EL (cell line): ENCODE data around the gene RET.

Source experiments
- DNase-seq: peaks from one replicate; pipeline ENCODE4 v3.0.0-alpha.2; 2016

RET gene

GRCh38 chr10:43123361-43124093 lies 46.7 kb downstream of the RET start:
- DNase-seq, result no peak

DNA sequence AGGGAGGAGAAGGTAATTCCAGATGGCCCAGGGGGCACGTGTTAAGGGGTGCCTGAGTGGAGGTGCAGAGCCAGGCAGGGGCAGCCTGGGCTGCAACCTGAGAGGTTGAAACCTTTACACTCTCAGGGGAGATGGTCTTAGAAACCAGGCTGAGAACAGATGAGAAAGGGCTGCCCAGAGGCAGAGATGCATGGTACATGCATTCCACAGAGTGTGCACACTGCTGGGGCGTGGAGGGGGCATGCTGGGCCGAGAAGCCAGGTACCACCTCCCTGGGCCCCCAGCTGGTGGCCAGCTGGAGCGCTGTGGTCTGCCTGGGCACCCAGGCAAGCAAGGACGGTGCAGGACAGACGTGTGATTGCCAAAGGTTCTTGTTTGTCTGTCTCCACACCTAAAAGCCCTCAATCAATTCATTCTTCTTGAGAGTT lies 47.2 kb downstream of the RET start:
- no peak for DNase-seq

- DNase-seq, result no peak
Observed at GRCh38 chr10:43124574-43125273, 47.9 kb downstream of the RET start.

DNA sequence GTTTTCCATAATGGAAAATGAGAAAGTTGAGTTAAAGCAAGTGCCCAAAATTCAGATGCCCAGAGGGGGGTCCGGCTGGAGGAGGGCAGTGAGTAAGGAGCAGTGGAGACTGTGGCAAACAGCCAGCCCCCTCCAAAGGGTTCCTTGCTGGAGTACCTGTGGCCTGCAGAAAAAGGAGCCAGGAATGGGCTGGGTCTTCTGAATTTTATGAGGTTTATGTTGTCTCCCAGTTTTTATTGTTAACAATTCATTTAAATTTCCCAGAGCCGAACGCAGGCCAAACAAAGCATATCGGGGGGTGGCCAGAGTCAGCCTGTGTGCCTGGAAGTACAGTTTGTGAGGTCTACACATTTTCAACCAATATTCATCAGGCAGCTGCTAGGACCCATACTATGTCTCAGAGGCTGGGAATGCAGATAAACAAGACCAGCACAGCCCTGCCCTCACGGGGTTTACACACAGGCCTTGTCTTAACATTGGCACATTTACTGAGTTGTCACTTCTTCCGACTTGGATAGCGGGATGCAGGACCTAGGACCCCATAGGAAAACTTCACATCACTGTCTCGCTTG lies 48.5 kb downstream of the RET start:
- DNase-seq, result no peak

GRCh38 chr10:43125881-43126731 lies 49.2 kb downstream of the RET start:
- DNase-seq, result no peak

DNA sequence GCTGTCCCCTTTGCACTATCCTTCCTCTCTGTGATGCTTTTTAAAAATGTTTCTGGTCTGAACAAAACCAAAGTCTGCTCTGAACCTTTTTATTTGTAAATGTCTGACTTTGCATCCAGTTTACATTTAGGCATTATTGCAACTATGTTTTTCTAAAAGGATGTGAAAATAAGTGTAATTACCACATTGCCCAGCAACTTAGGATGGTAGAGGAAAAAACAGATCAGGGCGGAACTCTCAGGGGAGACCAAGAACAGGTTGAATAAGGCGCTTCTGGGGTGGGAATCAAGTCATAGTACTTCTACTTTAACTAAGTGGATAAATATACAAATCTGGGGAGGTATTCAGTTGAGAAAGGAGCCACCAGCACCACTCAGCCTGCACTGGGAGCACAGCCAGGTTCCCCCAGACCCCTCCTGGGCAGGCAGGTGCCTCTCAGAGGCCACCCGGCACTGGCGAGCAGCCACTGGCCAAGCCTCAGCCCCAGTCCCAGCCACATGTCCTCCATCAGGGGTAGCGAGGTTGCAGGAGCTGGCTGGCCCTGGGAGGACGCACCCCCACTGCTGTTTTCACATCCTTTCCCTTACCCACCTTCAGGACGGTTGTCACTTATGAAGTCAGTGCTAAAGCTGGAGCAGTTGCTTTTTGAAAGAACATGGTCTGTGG lies 50.0 kb downstream of the RET start:
- no peak for DNase-seq

DNA sequence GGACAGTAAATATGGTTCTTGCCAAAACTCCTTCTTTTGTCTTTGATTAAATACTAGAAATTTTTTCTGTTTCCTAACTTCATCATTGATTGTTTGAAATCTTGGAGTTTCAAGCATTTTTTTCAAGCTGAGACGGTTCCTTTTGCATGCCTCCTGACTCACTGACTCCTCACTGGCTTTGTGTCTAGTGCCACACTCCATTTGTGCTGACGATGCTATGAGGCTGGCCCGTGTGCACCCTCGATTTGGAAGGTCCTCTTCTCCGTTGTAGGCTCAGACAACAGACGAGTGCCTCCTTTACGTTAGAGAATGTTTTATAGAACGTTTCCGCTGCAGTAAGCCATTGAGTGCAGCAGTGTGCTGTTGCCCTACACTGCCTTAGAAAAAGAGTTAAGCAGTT lies 50.6 kb downstream of the RET start:
- DNase-seq, result no peak

GRCh38 chr10:43128331-43128730 lies 51.5 kb downstream of the RET start:
- no peak for DNase-seq

- DNase-seq, result peak; percentile 92
Observed at GRCh38 chr10:43128958-43129706, 52.3 kb downstream of the RET start.

DNA sequence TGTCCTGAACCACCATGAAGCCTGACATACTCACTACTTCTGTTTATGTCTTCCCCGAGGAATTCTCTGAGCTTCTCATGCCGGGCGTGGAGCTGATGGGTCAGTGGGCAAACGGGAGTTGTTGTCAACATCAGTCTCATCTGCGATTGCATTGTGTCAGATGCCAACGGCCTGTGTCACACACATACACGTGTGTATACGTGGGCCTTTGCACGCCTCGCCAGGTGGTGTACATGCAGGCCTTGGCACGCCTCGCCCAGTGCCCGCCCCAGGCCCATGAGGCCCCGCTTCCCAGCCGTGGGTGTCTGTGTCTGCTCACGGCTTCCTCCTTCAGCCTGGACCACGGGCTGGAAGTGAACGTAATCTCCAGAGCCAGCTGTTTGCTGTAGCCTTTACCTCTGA lies 53.9 kb downstream of the RET start:
- no peak for DNase-seq

- DNase-seq, result no peak
Observed at GRCh38 chr10:43131256-43131655, 54.4 kb downstream of the RET start.

DNA sequence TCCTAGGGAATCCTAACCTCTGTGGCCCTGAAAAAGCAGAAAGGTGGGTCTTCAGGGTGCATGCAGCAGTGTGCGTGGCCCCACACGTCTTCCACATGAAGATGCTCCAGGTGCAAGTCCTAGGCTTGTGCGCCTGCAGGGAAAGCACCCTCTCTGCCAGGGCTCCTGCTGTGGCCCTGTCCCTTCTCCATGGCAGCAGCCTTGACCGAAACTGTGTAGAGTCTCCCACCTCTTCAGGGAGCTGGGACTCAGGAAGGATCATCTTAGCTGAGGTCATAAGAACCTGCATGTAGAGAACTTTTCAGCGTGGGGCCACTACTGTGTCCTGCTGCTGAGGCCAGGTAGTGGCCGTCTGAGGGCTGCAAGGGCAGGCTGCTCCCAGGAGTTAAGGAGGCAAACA lies 55.0 kb downstream of the RET start:
- DNase-seq, result no peak

DNA sequence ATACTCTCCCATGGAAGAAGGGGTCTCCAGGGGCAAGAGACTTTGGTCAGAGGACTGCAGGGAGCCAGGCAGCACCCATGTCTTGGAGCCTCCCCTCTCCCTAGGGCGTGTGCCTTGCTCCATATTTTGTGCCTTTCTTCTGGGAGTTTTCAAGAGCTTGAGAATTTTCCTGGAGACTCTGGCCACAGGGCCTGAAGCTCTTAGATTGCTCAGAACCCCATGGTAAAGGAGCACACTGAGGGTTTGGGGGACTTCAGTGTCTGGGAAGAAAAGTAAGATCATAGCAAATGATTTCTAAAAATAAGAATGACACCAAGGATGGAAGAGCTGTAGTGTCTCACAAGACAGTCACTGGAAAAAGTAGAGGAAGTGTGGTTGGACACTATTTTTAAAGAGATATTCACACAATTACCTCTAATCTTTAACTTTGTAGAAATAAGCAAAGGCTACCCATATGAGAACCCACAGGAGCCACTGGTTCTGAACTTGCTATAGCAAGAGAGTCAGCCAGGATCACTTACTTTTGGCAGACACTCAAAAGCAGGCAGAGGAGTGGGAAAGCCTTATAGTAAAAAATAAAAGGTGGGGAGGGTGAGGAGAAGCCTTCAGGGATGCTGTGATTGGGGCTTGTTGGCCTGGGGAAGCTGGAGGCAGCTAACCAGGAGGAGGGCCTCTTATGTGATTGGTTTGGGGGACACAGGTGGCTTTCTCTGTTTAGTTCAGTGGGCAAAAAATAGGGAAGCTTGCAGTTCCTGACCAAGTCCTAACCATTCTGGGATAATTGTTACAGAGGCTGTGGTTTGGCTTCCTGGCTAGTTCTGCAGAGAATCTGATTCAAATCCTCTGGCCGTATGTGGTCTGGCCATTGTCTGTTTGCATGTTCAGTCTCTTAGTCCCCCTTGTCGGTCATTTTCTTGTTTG lies 56.3 kb downstream of the RET start:
- no peak for DNase-seq

GRCh38 chr10:43134126-43134905 lies 57.4 kb downstream of the RET start:
- no peak for DNase-seq

GRCh38 chr10:43135064-43135463 lies 58.2 kb downstream of the RET start:
- no peak for DNase-seq

- no peak for DNase-seq
Observed at GRCh38 chr10:43135656-43136055, 58.8 kb downstream of the RET start.

DNA sequence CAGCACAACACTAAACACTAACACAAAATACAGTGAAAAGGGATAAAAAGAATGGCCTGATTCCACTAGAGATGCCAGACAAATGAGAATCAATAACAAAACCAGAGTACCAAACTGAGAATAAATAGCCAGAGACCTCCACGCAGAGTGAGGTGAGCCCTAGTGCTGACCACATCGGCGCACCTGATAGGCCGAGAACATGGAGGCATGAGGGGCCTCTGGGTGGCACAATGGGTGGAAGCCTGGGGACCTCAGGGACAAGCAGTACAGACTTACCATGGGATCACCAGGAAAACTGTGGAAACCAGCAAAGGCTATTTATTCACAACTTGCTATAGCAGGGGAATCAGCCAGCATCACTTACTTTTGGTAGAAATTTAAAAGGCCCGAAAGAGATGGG lies 59.6 kb downstream of the RET start:
- no peak for DNase-seq

DNA sequence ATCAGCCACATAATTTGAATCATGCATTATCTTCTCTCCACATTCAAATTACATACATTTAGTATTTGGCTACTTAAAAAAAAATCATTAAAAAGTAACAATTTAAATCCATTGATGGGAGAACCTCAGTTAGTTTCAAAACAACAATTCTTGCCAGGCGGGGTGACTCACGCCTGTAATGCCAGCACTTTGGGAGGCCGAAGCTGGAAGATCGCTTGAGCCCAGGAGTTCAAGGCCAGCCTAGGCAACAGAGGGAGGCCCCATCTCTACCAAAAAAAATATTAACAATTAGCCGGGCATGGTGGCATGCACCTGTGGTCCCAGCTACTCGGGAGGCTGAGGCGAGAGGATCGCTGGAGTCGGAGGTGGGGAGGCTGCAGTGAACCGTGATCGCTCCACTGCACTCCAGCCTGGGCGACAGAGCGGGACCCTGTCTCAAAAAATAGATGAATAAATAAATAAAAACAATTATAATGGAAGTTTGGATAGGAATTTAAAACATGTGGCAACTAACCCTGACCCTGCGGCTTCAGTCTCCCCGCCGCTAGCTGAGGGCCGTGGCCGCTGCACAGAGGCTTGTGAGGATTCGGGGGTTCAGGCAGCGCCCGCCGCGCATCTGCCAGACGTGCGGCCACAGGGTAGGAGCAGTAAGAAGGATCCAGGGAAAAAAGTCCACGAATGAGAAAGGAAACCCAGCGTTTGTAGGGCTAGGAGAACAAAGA lies 60.3 kb downstream of the RET start:
- peak; percentile 43 for DNase-seq

DNA sequence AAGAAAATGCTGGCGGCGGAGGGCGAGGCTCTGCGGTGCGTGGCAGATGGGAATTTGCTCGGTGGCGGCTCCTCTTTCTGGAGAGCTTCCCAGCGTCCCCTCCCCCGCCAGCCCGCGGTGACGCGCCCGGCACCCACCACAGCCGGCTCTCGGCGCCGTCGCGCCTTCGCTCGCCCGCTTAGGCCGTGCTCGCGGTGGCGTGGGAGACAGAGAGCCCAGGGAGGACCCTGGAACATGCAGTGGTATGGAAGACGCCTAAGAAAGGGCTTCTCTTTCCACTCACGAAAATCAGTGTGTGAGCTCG lies 60.8 kb downstream of the RET start:
- peak; percentile 61 for DNase-seq
